Activated CD4-positive, alpha-beta T cell treated with anti-CD3 and anti-CD28 coated beads, Interleukin-2, amount 50 U/mL, for 48 hours (primary cell): Measurements from ENCODE around the gene TSC22D4.
A peak's percentile ranks its signal among the peaks of the same experiment; 100 is the strongest.
"Not testable (repeated sequence)": the region's sequence is repeated elsewhere in the genome, so short reads cannot be mapped to it uniquely, and the experiment has no call there.

Source experiments
- DNase-seq, 2 experiments: peaks; one replicate each; pipeline ENCODE4 v3.0.0-alpha.2; 2020

The TSC22D4 gene

DNA sequence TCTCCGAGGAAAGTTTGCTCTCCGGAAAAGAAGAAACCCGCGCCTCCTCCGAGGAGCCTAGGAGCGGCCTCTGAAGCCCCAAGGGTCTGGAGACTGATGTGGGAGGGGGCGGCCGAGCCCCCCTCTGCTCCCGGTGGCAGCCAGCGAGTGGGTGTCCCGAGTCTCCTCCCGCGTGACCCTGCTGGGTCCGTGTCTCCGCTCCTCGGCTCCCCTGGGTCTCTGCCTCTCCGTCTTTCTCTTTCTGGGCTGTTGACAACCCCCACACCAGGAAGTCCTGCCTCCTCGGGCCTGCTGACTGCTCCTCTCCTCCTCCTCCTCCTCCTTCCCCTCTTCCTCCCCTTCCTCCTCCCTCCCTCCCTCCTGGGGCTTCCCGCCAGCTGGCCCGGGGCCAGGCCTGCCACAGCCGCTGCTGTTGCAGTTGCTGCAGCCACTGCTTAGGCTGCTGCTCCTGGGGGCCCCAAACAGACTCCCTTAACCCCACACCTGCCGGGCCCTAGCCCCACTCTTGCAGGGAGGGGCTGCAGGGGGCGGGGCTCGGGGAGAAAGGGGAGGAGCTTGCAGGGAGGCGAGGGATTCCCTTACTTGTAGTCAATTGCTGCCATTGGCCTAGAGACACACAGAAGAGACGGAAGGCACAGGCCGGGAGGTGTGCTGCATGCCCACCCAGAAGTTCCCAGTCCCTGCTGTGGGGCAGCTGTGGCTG lies at the start of gene TSC22D4:
TSC22D4 (minus strand) TSS at position 257 of the 703 bp plus-strand sequence. CDS start 1,176 bp downstream, outside the sequence.
- peak; percentile 93 to 94 for DNase-seq

DNA sequence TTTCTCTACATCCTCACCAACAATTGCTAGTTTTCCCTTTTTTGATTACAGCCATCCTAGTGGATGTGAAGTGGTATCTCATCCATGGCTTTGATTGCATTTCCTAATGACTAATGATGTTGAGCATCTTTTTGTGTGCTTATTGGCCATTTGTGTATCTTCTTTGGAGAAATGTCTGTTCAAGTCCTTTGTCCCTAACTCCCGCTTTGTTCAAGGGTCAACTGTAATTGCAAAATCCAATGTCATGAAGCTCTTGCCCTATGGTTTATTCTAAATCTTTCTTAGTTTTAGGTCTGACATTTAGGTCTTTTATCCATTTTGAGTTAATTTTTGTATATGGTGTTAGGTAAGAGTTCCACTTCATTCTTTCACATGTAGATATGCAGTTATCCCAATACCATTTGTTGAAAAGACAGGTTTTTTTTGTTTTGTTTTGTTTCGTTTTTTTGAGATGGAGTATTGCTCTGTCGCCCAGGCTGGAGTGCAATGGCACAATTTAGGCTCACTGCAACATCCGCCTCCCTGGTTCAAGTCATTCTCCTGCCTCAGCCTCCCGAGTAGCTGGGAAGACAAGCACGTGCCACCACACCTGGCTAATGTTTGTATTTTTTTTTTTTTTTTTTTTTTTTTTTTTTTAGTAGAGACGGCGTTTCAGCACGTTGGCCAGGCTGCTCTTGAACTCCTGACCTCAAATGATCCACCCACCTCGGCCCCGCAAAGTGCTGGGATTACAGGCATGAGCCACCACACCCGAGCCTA lies 49.3 kb upstream of the TSC22D4 start:
- DNase-seq: not testable (repeated sequence)

DNA sequence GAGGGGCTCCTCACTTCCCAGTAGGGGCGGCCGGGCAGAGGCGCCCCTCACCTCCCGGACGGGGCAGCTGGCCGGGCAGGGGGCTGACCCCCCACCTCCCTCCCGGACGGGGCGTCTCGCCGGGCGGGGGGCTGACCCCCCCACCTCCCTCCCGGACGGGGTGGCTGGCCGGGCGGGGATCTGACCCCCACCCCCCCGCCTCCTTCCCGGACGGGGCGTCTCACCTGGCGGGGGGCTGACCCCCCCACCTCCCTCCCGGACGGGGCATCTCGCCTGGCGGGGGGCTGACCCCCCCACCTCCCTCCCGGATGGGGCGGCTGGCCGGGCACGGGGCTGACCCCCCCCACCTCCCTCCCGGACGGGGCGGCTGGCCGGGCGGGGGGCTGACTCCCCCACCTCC lies 44.2 kb upstream of the TSC22D4 start:
- DNase-seq: not testable (repeated sequence)

DNA sequence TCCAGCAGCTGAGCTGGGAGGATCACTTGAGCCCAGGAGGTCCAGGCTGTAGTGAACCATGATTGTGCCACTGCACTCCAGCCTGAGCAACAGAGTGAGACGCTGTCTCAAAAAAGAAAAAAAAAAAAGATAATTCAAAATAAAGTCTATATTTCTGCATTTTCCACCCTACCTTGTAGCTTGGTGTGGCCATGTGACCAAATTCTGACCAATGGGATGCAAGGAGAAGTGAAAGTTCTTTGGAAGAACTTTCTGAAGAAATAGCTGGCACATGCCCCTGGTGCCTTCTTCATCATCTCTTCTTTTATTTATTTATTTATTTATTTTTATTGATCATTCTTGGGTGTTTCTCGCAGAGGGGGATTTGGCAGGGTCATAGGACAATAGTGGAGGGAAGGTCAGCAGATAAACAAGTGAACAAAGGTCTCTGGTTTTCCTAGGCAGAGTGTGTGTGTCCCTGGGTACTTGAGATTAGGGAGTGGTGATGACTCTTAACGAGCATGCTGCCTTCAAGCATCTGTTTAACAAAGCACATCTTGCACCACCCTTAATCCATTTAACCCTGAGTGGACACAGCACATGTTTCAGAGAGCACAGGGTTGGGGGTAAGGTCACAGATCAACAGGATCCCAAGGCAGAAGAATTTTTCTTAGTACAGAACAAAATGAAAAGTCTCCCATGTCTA lies 43.0 kb upstream of the TSC22D4 start:
- DNase-seq: not testable (repeated sequence)

DNA sequence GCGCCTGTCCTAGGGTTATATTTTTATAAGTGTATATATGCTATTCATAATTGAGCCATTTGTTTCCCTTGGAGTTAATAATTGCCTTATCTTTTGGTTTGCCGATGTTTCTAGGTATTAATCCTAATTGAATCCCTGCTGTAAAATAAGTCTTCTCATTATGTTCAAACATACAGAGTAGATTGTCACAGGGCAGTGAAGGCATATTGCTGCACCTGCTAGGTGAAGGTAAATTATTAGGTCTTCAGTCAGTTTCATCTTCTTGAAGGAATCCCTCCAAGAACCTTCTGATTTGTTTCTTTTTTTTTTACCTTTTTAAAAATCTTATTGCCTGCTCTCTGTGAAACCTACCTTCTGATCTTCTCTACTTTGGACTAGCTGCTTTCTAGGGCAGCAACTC lies 42.1 kb upstream of the TSC22D4 start:
- no peak for DNase-seq

DNA sequence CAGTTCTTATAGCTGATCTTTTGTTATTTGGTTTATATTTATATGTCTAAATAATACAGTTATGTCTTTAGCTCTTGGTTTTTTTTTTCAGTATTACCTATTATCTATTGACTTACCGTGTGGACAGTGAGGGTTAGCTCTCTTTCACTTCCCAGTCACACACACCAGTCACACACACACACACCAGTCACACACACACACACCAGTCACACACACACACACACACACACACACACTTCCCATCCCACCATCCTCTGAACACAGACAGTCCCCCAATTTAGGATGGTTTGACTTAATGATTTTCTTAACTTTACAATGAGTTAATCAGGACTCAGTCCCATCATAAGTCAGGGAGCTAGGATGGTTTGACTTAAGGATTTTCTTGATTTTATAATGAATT lies 41.1 kb upstream of the TSC22D4 start:
- no peak for DNase-seq

DNA sequence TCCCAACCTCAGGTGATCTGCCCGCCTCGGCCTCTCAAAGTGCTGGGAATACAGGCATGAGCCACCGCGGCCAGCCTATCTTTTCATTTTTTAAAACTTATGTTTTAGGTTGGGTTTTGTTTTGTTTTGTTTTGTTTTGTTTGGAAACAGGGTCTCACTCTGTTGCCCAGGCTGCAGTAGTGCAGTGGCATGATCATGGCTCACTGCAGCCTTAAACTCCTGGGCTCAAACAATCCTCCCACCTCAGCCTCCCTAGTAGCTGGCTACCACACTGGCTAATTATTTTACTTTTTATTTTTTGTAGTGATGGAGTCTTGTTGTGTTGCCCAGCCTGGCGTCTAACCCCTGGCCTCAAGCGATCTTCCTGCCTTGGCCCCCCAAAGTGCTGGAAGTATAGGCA lies 40.6 kb upstream of the TSC22D4 start:
- no peak for DNase-seq

DNA sequence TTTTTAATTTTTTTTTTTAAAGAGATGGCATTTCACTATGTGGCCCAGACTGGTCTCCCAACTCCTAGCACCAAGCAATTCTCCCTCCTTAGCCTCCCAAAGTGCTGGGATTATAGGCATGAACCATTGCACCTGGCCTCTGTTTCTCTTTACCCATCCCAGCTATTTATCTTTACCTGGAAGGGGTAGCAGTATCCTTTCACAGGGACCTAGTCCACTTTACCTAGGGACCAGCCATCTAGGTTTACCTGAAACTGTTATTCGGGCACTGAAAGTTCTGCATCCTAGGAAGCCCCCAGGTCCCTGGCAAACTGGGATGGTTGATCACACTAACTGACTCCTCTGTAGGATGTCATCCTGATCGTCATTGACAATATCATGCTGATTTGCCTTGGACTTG lies 38.3 kb upstream of the TSC22D4 start:
- no peak for DNase-seq

DNA sequence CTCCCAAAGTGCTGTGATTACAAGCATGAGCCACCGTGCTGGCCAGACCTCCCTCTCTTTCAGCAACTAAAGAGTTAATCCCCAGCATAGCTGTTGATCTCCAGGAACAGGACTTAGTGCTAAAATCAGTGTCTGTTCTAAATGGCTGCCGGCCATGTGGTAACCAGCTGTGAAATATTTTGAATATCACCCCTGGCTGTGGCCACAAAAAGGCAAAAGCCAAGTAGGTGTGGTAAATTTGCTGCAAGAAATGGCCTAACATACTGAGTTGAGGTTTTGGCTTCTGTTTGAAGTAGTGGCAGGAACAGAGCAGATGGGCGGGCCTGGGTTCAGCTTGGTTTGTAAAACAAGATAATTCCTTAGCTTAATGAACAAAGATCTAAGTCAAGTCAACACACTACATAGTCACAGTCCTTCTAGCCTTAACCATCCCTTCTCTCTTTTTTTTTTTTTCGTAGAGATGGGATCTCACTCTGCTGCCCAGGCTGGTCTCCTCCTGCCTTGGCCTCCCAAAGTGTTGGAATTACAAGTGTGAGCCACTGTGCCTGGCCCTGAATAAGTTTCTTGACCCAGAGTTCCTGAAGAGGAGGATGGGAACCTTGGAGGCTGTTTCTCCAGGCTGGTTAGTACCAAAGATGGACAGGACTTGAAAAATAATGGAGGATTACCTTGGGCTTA lies 37.3 kb upstream of the TSC22D4 start:
- no peak for DNase-seq

DNA sequence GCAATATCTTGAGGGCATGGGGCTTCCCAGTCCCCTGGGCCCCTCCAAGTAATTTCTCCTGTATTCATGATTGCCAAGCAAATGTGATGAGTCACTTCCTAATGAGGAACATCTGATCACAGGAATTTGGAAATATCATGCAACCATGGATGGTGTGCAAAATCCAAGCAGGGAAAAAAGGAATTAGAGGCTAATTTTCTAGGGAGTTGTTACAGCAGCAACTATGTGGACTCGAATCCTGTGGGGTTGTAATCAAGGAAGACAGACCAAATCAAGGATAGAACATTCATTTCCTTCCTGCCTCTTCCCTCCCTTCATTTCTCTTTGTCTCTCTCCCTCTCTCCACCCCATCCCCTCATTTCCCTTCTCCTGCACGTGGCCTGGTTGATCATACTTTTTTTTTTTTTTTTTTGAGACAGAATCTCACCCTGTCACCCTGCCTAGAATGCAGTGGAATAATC lies 36.1 kb upstream of the TSC22D4 start:
- DNase-seq: no peak

DNA sequence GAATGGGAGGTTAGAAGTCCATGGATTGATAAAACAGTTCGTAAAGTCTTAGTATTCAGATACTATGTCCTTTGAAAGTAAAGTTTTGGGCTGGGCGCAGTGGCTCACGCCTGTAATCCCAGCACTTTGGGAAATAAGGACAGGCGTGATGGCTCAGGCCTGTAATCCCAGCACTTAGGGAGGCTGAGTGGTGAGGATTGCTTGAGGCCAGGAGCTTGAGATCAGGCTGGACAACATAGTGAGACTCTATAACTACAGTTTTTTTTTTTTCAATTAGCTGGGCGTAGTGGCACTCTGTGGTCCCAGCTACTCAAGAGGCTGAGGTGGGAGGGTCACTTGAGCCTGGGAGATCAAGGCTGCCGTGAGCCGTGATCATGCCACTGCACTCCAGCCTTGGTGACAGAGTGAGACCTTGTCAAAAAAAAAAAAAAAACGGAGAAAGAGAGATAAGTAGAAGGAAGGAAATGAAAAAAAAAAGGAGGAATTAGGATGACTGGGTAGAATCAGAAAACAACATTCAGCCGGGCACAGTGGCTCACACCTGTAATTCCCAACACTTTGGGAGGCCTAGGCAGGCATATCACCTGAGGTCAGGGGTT lies 34.3 kb upstream of the TSC22D4 start:
- DNase-seq: no peak

DNA sequence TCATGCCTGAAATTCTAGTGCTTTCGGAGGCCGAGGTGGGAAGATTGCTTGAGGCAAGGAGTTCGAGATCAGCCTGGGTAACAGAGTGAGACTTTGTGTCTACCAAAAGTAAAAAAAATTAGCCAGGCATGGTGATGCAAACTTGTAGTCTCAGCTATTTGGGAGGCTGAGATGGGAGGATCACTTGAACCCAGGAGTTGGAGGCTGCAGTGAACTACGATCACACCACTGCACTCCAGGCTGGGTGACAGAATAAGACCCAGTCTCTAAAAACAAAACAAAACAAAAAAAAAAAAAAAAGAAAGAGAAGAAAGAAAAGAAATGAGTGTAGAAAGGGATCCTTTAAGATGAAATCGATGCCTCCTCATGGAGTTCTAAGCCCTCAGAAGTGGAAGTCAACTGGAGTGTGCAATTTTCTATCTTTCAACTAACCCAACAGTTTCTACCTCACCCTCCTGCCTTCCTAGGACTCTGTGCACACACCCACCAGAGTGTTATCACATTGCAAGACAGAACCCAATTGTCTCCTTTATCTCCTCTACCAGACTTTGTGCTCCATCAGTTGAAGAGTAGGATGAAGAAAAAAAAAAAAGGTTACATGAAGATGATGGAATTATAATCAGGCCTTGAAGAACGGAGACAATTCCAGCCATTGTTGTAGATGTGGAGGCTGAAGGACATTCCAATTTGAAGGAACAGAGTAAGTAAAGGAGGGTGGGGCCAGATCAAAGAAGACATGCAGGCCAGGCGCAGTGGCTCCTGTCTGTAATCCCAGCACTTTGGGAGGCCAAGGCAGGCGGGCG lies 31.6 kb upstream of the TSC22D4 start:
- no peak for DNase-seq

DNA sequence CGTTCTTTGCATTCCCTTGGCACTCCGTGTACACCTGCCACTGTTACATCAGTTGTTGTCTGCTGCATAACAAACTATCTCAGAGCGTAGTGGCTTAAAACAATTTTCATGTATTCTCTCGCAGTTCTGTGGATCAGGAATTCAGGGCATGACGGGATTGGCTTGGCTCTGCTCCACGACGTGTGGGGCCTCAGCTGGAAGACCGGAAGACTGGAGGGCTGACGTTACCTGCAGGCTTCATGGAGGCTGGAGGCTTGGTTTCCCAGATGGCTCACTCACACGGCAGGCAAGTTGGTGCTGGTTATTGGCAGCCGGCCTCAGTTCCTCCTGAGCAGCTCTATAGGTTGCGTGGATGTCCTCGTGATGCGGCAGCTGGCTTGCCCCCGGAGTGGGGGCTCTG lies 30.2 kb upstream of the TSC22D4 start:
- DNase-seq: no peak

DNA sequence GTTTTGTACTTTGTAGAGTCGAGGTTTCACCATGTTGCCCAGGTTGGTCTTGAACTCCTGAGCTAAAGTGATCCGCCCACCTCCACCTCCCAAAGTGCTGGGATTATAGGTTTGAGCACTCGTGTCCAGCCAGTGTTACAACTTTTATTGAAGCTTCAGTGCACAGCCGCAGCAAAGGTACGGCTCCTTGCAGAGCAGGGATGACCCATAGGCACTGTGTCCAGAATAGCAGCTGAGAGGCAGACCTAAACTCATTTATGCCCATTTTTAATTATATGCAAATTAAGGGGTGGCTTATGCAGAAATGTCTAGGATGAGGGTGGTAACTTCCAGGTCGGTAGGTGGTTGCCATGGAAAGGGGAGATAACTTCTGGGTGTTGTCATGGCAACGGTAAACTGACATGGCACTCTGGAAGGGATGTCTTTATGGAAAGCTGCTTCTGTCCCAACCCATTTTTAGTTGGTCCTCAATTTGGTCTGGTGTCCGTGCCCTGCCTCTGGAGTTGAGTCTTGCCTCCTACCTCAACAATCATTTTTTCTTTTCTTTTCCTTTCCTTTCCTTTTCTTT lies 27.4 kb upstream of the TSC22D4 start:
- no peak for DNase-seq

DNA sequence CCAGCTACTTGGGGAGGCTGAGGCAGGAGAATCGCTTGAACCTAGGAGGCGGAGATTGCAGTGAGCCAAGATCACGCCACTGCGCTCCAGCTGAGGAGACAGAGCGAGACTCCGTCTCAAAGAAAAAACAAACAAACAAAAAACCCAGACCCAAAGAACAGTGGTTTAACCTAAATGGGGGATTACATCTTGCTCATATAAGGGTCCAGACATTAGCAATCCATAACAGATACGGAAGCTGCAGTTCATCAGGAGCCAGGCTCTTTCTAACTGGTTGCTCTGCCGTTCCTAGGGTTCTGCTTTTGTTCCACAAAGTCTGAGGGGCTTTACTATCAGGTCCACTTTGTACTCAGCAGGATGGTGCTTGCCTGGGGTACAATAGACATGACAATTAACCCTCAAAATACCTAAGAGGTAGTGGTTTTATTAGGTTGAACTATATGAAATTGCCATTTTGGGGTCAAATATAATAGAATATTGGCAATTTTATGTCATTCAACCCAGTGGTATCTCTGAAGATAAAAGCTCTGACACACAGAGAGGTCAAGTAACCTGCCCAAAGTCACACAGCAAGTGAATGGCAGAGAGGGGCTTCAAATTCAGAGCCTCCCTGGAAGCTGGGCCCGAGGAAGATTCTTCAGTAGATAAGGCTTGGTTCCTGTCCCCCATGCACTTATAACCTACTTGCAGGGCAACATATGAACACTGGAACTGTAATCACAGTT lies 26.0 kb upstream of the TSC22D4 start:
- DNase-seq: no peak

DNA sequence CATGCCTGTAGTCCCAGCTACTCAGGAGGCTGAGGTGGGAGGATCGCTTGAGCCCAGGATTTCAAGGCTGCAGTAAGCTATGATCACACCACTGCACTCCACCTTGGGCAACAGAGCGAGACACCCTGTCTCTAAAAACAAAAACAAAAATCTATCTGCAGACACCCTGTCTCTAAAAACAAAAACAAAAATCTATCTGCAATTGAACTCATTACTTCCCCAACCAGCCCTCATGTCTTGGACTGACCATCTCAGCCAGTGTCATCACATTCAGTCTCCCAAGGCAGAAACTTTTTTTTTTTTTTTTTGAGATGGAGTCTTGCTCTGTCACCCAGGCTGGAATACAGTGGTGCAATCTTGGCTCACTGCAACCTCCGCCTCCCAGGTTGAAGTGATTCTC lies 25.0 kb upstream of the TSC22D4 start:
- not testable (repeated sequence) for DNase-seq

DNA sequence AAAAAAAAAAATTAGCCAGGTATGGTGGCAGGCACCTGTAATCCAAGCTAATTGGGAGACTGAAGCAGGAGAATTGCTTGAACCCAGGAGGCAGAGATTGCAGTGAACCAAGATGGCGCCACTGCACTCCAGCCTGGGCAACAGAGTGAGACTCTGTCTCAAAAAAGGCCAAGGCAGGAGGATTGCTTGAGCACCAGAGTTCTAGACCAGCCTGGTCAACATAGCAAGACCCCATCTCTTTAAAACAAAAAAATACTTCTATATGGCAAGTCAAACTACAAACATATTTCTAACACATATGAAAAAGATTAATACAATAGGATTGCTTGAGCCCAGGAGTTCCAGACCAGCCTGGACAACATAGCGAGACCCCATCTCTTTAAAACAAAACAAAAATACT lies 21.7 kb upstream of the TSC22D4 start:
- DNase-seq: not testable (repeated sequence)

DNA sequence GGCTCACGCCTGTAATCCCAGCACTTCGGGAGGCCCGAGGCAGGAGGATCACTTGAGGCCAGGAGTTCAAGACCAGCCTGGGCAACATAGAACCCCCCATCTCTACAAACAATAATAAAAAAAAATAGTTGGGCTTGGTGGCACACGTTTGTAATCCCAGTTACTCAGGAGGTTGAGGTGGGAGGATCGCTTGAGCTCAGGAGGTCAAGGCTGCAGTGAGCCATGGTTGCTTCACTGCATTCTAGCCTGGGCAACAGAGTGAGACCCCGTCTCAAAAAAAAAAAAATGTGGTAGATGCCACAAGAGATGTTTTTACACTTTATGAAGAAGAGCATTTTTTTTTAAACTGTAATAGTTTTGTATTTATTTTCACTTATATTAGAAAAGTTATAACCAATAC lies 17.5 kb upstream of the TSC22D4 start:
- DNase-seq: no peak

DNA sequence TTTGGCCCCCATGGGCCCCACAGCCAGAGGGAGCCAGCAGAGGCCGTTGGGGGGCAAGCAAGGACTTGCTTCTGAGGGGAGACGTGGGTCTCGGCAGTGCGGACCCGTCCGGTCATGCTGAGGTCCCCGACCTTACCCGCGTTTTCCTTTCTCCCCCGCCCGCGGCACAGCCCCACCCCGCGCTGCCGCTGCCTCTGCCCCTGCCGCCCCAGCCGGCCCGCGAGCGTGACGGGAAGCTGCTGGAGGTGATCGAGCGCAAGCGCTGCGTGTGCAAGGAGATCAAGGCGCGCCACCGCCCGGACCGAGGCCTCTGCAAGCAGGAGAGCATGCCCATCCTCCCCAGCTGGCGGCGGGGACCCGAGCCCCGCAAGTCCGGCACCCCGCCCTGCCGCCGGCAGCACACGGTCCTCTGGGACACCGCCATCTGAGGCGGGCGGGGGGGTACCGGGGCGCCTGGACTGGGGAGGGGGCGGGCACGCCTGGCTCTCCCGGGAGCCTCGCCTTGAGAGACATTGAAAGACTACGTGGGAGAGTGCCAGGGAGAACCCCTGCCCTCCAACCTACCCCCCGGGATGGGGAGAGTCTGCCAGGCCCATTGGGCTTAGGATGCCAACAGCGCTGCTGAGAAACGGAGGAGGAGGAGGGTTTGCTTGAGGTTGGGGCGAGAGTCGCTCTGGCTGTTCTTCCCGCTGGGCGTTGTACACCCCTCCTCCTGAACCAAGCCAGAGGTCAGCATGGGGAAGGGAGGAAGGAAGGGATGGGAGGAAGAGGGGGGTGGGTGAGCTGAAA lies 14.7 kb upstream of the TSC22D4 start:
- DNase-seq: peak; percentile 65 to 75
